NCI-H1436 treated with DMSO at 0.1 percent for 48 hours (cell line): ENCODE data around the gene PEMT.

Experiments used
- DNase-seq: peaks from one replicate; lab custom pipeline; 2025; lab: John Stamatoyannopoulos, UW

The PEMT gene

GRCh38 chr17:17535957-17536356 is 55.6 kb downstream of the PEMT start:
- no peak for DNase-seq

GRCh38 chr17:17533901-17534441 is 57.5 kb downstream of the PEMT start:
- DNase-seq = no peak

- DNase-seq = no peak
Measured at GRCh38 chr17:17532991-17533390, 58.5 kb downstream of the PEMT start.

GRCh38 chr17:17531156-17531555 is 60.4 kb downstream of the PEMT start:
- no peak for DNase-seq

- no peak for DNase-seq
Measured at GRCh38 chr17:17528696-17529652, 62.5 kb downstream of the PEMT start.

- DNase-seq = no peak
Measured at GRCh38 chr17:17527956-17528500, 63.5 kb downstream of the PEMT start.

- no peak for DNase-seq
Measured at GRCh38 chr17:17527534-17527933, 64.0 kb downstream of the PEMT start.

GRCh38 chr17:17526369-17526768 is 65.1 kb downstream of the PEMT start:
- DNase-seq = no peak

- DNase-seq = no peak
Measured at GRCh38 chr17:17525956-17526355, 65.6 kb downstream of the PEMT start.

- no peak for DNase-seq
Measured at GRCh38 chr17:17525311-17525710, 66.2 kb downstream of the PEMT start.

- DNase-seq = no peak
Measured at GRCh38 chr17:17523731-17524490, 67.6 kb downstream of the PEMT start.

- no peak for DNase-seq
Measured at GRCh38 chr17:17523001-17523730, 68.3 kb downstream of the PEMT start.

GRCh38 chr17:17520599-17521232 is 70.8 kb downstream of the PEMT start:
- no peak for DNase-seq

GRCh38 chr17:17519886-17520285 is 71.6 kb downstream of the PEMT start:
- no peak for DNase-seq

- DNase-seq = no peak
Measured at GRCh38 chr17:17518951-17519350, 72.6 kb downstream of the PEMT start.

- DNase-seq = no peak
Measured at GRCh38 chr17:17518014-17518413, 73.5 kb downstream of the PEMT start.

GRCh38 chr17:17516941-17517720 is 74.4 kb downstream of the PEMT start:
- no peak for DNase-seq

- DNase-seq = no peak
Measured at GRCh38 chr17:17515934-17516930, 75.3 kb downstream of the PEMT start.
